Thyroid gland (tissue), 4 donors: ENCODE results near the gene PODXL.

Experiments used
- CTCF ChIP-seq, 6 experiments: fragments of 200-600 bp in 3 of 6; fragments of 450-650 bp in 3 of 6; sonication (generic) in 3 of 6; IDR thresholded peaks; one replicate each; pipeline ENCODE4 v1.5.1; 2016 to 2019; ENCODE audit warnings: antibody characterized with exemption in 6 of 6, mild to moderate bottlenecking in 2 of 6, inconsistent platforms in 1 of 6, moderate library complexity in 1 of 6
- POLR2A ChIP-seq, 2 donors: fragments of 450-650 bp; IDR thresholded peaks; one replicate each; pipeline ENCODE4 v1.6.1; 2017; ENCODE audit warnings: antibody characterized with exemption in 2 of 2, mild to moderate bottlenecking in 2 of 2, moderate library complexity in 1 of 2

DNA sequence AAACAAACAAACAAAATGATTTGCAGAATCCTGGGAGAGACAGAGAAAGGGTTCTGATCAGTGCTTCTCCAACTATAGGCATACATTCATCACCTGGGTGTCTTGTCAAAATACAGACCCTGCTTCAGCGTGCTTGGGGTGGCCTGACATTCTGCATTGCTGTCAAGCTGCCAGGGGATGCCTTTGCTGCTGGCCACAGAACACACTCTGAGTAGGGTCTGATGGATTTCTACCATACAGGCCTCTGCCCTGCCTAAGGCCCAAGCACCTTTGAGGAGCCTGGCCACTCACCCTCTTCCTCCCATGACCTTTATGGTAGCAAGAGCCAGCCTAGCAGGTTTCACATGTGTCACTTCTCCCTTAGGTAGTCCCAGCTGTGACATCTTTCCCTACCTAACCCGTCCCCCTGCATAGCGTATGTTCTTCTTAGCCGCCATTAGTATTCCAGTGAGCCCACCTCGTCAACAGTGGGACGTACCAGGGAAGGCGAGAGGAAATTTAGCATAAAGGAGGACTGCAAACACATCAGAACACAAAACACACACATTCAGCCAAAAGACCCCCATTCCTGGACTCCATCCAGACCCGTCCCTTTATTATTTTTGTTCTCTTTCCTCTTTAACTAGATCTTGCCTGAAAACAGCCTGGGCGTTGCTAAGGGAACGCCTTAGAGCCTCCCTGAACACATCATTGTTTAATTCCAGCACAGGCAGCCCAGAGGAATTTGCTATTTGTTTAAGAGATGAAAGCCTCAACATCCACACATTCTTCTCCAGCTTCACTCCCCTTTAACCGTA is 43.9 kb upstream of the PODXL start:
- TF ChIP-seq CTCF (IDR thresholded peaks at IDR 0.05), result no peak
- no peak for TF ChIP-seq POLR2A (IDR thresholded peaks at IDR 0.05)
